HG02623 (cell line): Measurements from ENCODE around the gene PTMS.

ENCODE experiments used
- ATAC-seq: cut with Tn5 transposase; IDR thresholded peaks from one replicate; pipeline ENCODE4 v1.9.1; 2021; ENCODE audit warnings: moderate library complexity; ENCODE audit not compliant: unreplicated experiment

The PTMS gene

DNA sequence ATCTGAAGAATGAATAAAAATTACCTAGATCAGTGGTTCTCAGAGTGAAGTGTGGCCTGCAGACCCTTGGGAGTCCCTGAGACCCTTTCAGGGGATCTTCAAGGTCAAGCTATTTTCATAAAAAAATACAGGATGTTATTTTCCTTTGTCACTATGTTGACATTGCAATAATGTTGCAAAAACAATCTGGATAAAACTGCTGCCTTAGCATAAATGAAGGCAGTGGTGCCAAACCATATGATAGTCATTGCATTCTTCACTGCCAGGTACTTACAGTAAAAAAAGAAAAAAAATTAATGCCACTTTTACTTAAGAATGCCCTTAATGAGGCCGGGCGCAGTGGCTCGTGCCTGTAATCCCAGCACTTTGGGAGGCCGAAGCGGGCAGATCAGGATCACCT is 21.1 kb downstream of the PTMS start:
- ATAC-seq, result no peak

DNA sequence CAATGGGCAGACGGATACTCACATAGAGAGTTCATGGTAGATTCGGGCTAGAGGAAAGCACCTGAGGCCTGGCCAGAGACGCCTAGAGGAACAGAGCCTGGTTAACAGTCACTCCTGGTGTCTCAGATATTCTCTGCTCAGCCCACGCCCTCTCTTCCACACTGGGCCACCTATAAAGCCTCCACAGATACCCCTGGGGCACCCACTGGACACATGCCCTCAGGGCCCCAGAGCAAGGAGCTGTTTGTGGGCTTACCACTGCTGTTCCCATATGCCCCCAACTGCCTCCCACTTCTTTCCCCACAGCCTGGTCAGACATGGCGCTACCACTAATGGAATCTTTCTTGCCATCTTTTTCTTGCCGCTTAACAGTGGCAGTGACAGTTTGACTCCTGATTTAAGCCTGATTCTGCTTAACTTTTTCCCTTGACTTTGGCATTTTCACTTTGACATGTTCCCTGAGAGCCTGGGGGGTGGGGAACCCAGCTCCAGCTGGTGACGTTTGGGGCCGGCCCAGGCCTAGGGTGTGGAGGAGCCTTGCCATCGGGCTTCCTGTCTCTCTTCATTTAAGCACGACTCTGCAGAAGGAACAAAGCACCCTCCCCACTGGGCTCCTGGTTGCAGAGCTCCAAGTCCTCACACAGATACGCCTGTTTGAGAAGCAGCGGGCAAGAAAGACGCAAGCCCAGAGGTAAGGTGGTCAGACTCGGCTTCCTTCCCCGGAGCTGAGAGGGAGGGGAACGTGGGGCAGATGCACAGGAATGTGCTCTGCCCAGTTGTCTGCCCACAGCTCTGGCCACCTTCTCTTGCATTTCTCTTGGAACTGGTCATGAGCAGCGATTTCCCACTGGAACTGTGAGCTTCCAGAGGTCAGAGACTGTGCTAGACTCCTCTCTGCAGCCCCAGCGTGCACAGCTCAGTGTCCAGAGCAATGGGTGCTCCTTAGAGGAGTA is 23.1 kb downstream of the PTMS start, which contains the start of gene CD4:
Gene CD4 (plus strand): TSS at position 557 of the 953 bp plus-strand sequence. CDS start 10,611 bp downstream, outside the sequence.
- ATAC-seq, result no peak

DNA sequence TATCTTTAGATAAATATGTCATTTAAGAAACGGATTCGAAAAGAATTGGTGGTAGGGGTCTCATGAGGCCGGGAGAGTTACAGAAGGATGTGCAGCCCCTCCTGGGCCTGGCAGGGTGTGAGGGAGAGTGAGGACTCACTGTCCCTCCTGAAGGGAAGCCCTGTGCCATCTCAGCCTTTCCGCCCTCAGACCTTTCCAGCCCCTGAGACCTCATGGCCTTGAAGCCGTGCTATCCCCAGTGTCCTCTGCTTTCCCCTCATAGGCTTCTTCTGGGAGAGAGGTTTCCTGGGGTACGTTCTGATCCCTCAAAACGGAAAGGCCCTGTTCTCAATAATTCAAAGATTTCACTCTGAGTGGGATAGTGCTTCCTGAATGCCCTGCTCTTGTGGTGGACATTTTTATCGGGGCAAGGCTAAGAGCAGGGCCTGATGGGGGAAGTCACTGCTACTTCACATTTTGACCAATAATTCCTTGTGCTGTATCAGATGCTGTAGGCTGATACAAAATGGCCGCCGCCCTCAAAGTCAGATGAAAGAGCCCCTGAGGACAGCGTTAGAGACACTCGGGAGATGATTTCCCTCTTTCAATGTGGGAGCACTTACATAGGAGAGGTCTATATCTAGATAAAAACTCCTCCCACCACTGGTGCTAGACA is 24.5 kb downstream of the PTMS start:
- ATAC-seq, result no peak

DNA sequence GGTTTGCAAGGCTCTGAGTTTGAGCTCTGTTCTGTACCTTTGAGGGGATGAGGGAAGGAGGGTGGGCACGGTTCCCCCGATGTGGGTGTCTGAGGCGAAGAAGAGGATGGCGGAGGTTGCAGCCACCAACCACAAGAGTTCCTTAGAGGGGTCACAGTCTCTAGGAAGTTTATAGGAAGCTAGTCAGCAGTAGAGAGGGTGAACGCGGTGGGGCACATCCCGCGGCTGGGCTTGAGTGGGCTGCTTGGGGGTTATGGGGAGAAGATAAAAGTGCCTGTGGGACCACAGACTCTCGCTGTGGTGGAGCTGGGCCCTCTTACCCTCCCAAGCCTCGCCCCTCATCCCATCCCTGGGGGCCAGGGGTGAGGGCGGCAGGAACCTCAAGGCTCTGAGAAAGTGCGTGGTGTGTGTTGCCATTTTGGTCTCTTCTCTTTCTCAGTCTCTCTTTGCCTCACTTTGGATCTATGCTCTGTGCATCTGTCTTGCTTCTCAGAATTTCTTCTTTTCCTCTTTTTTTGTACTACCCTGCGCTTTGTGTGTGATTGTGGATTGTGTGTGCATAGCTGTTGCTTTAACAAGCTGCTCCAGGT is 25.9 kb downstream of the PTMS start:
- no peak for ATAC-seq

DNA sequence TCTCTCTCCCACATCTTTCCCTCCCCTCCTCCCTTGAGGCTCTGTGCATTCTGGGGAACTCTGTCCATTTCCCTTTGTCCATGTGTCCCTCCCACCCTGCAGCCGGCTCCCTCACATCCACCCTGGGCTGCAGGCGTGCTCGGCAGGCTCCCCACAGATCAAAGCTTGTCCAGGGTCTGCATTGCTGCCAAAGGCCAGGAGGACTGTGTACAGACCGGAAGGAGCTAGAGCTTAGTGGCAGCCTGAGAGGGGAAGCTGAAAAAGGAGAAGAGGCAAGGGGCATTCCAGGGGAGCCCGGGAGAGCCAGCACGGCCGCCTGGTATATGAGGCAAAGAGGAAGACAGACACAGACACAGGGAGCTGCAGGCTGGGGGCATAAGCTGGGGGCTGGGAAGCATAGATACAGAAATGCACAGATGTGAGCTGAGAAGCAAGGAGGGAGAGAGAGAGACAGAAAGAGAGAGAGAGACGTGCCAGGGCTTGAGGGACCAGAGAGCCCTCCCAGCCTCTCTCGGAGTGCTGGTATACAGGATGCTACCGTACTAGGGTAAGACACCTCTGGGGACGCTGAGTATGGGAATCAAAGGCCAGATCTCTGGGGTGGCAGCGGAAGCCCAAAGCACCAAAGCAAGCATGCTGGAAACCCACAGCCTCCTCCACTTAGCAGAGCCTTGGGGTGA is 26.5 kb downstream of the PTMS start:
- ATAC-seq, result no peak

DNA sequence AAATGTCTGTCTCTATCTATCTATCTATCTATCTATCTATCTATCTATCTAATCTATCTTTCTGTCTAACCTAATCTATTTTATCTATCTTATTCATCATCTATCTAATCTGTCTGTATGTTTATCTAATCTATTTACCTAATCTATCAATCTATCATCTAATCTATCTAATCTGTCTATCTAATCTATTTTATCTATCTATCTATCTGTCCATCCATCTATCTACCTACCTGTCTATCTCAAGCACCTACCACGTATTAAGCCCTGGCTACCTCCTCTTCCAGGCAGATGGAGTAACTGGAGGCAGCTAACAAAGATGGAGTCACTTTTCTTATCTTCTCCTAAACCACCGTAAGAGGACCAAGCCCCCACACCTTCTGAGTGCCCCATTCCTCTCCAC is 28.9 kb downstream of the PTMS start:
- ATAC-seq, result no peak

DNA sequence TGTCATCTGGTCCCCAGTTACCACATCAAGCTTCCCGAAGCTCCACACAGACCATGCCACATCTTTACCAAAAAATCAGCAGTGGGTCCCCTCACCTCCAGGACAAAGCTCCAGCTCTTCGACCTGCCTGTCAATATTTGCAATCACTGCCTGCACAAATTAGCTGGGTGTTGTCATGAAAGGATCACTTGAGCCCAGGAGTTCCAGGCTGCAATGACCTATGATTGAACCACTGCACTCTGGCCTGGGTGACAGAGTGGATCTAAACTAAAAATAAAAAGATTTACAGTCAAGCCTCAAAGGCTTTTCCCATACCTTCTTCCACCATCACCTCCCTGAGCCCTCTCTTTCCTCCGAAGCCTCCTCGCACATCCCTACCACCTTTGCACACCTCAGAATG is 30.4 kb downstream of the PTMS start:
- ATAC-seq, result no peak

DNA sequence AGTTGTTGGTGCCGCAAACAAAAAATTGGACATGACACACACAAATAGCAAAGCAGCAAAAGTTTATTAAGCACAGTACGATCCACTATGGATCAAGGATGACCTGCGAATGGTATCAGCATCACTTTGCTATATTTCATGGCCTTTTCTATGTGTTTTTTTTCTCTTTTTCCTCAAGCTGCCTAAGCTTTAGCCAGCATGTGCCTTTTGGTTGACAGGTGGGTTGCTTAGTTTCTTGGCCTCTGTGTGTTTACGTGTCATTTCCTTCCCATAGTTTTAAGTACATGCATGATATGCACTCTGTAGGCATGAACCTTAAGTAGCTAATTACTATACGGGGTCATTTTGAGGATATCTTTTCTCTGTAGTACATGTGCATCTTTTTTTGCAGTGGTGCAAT is 33.0 kb downstream of the PTMS start:
- no peak for ATAC-seq

DNA sequence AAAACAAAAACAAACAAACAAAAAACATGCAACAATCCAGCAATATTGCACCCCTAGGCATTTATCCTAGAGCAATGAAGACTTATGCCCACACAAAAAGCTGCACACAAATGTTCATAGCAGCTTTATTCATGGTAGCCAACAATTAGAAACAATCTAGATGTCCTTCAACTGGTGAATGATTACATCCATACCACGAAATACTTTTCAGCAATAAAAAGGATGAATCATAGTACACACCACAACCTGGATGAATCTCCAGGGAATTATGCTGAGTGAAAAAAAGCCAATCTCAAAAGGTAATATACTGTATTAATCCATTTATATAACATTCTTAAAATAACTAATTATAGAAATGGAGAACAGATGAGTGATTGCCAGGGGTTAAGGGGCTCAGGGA is 41.0 kb downstream of the PTMS start:
- no peak for ATAC-seq

DNA sequence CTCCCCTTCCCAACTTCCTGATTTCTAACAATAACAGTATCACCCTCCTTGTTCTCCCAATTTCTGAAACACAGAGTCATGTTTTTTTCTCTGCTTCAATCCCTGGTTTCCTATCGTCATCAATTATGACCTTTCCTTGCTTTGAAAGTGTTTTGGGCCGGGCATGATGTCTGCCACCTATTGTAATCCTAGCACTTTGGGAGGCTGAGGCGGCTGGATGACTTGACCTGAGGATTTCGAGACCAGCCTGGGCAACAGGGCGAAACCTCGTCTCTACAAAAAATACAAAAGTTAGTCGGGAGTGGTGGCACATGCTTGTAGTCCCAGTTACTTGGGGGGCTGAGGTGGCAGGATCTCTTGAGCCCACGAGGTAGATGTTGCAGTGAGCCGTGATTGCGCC is 42.9 kb downstream of the PTMS start:
- ATAC-seq, result no peak

DNA sequence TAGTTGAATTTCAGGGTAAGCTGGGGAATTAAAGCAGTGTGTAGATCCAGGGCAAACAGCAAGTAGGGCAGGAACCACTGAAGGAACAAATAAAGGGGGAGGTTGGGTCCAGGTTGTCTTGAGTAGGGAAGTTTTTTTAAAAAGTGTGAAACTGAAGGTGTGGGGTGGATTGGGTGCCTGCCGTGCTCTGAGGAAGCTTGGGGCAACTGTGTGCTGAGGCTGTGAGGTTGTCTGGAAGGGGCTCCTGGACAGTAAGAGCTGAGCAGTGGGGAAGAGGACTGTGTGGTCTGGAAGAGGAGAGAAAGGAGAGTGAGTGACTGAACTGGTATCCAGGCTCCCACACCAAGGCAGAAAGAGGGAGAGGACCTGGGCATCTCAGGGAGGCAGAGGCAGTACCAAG is 44.6 kb downstream of the PTMS start:
- no peak for ATAC-seq

DNA sequence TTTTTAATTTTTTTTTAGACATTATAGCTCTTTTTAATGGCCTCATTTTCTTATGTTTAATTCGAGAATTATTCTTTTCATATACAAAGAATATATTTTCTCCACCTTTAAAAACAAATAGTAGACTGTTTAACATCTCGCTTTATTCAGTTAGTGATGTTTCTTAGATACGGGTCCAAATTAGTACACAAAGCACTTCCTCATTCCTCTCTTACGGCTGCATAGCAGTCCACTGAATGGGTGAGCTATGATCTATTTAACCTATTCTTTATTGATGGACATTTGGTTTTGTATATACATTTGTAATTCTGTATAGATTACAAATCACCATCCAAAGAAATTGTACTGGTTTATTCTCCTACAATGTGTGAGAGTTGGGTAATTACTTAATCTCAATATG is 47.2 kb downstream of the PTMS start:
- ATAC-seq, result no peak

DNA sequence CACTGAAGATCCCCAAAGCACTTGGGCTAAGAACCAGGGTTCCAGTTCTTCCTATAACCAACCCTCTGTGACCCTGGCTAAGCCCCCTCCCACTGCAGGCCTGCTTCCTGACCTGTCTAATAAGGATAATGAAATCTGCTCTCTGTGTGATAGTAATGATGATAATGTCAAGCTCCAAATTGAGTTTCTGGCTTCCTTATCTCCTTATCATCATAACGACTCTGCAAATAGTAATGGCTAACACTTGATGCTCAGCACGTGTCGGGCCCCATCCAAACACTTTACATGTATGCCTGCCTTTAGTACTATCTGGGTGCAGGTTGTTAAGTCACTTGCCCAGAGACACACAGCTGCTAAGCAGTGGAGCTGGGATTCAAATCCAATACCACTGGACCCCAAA is 50.4 kb downstream of the PTMS start:
- no peak for ATAC-seq

DNA sequence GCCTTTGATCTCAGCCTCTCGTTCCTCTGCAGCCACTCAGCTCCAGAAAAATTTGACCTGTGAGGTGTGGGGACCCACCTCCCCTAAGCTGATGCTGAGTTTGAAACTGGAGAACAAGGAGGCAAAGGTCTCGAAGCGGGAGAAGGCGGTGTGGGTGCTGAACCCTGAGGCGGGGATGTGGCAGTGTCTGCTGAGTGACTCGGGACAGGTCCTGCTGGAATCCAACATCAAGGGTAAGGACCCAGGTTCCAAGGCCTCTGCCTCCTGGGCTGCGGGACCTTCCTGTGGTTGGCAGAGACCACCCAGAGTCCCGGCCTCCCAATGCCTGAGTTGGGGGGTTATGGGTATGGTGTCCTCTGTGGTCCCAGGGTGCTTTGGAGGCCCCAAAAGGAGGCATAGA is 50.9 kb downstream of the PTMS start:
- no peak for ATAC-seq

DNA sequence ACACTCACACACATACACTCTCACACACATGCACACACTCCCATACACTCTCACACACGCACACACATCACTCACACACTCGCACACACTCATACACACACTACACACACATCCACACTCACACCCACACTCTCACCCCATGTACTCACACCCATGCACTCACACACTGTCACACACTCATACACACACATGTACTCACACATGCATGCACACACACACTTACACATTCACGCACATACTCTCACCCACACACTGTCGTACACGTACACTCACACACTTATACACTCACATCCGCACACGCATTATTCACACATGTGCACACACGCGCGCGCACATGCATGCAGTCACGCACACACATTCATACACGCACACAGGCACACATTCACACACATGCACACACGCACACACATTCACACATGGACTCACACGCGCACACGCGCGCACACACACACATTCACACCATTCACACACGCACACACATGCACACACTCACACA is 51.5 kb downstream of the PTMS start:
- no peak for ATAC-seq

DNA sequence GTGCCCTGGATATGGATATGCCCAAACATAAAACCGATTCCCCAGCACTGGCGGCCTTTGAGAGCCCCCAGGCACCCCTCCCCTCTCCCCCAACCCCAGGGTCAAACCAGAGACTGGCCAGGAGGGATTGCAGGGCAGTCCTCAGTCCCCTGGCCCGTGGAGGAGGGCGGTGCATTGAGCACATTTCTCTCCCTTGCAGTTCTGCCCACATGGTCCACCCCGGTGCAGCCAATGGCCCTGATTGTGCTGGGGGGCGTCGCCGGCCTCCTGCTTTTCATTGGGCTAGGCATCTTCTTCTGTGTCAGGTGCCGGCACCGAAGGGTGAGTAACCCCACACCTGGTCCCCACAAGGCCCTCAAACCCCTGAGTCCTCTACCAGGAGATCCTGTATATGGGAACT is 52.1 kb downstream of the PTMS start:
- ATAC-seq, result no peak

DNA sequence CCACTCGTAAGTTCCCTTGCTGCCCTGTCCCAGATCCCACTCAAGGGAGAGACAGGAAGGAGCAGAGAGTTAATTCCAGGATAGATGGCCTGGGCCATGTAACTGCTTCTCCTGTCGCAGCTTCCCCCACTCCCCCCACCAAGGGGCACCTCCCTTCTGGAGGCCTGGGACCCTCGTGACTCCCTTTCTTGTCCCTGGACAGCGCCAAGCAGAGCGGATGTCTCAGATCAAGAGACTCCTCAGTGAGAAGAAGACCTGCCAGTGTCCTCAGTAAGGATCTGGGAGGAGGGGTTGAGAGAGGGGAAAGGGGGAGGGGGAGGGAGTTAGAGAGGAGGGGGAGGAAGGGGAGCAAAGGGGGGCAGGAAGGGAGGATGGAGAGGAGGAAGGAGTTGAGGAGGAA is 52.5 kb downstream of the PTMS start:
- no peak for ATAC-seq

DNA sequence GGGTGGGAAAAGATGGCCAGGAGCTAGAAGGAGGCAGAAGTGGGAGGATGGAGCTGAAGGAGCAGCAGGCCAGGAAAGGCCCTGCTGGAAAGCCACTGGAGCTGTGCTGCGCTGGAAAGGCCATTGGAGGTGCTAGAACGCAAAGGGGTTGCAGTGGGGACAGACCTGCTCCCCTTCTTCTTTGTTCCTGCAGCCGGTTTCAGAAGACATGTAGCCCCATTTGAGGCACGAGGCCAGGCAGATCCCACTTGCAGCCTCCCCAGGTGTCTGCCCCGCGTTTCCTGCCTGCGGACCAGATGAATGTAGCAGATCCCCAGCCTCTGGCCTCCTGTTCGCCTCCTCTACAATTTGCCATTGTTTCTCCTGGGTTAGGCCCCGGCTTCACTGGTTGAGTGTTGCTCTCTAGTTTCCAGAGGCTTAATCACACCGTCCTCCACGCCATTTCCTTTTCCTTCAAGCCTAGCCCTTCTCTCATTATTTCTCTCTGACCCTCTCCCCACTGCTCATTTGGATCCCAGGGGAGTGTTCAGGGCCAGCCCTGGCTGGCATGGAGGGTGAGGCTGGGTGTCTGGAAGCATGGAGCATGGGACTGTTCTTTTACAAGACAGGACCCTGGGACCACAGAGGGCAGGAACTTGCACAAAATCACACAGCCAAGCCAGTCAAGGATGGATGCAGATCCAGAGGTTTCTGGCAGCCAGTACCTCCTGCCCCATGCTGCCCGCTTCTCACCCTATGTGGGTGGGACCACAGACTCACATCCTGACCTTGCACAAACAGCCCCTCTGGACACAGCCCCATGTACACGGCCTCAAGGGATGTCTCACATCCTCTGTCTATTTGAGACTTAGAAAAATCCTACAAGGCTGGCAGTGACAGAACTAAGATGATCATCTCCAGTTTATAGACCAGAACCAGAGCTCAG is 53.2 kb downstream of the PTMS start:
- no peak for ATAC-seq

DNA sequence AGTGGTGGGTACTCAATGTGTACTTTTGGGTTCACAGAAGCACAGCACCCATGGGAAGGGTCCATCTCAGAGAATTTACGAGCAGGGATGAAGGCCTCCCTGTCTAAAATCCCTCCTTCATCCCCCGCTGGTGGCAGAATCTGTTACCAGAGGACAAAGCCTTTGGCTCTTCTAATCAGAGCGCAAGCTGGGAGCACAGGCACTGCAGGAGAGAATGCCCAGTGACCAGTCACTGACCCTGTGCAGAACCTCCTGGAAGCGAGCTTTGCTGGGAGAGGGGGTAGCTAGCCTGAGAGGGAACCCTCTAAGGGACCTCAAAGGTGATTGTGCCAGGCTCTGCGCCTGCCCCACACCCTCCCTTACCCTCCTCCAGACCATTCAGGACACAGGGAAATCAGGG is 54.0 kb downstream of the PTMS start:
- ATAC-seq, result no peak
